GM21390 (cell line): ENCODE data around the gene ACER2.

ENCODE experiments used
- ATAC-seq: cut with Tn5 transposase; IDR thresholded peaks from one replicate; pipeline ENCODE4 v1.9.1; 2021; ENCODE audit not compliant: unreplicated experiment

The ACER2 gene

GRCh38 chr9:19451240-19452087, 42.7 kb downstream of the ACER2 start:
- peak; percentile 94 for ATAC-seq

GRCh38 chr9:19456426-19456825, 47.6 kb downstream of the ACER2 start:
- no peak for ATAC-seq

- ATAC-seq: peak; percentile 86
Observed at GRCh38 chr9:19456996-19457692, 48.3 kb downstream of the ACER2 start.

DNA sequence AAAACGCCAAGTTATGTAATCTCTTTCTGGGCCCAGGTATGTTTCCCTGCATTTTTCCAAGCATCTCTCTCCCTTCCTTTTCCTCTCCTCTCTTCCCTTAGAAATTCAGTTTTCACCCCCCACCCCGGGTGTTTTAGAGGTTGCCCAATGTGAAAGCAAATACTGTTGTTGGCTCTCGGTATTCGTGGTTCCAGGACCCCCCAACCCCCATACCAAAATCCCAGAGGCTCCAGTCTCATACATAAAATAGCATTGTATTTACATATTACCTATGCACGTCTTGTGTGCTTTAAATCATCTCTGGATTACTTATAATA, 48.8 kb downstream of the ACER2 start:
- ATAC-seq: peak; percentile 26

- no peak for ATAC-seq
Observed at GRCh38 chr9:19460243-19460642, 51.4 kb downstream of the ACER2 start.

- ATAC-seq: no peak
Observed at GRCh38 chr9:19461135-19461534, 52.3 kb downstream of the ACER2 start.

DNA sequence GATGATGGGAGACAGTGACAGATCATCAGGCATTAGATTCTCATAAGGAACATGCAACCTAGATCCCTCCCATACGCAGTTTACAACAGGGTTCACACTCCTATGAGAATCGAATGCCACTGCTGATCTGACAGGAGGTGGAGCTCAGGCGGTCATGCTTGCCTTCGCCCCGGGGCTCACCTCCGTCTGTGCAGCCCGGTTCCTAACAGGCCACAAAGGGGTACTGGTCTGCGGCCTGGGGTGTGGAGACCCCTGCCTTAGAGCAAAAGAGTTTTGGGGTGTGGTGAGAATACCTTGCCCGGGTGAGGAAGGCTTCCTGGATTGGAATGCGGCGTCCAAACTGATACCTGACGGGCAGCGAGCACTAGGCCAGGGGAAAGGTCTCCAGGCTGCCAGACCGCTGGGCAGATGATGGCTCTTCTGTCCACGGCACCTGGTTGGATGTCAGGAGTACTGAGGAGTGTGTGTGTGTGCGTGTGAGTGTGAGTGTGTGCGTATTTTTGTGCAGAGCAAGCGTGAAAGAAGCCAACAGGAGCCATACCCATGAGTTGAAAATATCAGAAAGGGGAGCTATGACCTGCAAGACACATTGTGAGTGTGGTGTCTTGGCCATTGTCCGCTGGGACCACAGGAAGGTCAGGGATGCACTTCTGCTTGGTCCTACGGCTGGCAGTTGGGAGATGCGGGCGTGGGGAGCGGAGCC, 55.4 kb downstream of the ACER2 start:
- no peak for ATAC-seq

DNA sequence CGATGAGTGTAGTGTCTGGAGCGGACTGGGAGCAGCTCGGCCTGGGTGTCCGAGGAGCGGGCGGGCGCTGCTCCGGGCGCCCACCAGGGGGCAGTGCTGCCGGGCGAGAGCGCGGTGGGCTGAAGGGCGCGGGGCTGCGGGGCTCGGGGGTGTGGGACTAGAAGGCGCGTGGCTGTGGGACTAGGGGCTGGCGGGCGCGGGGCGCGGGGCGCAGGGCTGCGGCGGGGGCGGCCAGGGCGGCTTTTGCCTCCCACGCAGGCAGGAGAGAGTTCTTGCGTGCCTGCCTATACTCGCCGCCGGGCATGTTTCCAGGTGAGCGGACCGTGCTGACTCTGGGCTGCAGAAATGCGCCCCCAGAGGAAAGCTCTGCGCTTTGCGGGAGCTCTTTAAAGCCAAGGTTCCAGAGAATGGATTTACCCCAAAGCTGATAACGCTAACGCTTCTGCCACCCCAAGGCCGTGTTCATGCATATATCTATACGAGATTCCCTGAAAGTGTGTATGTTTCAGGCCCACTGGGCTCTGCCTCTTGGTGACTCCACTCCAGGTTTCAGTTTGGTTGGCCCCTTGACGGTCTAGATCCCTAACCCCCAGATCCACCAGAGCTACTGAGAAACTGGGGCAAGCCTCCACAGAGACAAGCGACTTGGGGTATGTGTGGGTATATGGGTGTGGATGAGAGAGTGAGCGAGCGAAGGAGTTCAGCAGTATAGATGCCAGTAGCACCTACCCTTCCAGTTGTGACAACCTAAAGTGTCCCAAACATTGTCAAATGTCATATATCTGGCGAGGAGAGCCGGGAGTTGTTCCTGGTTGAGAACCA, 56.2 kb downstream of the ACER2 start:
- peak; percentile 95 for ATAC-seq

GRCh38 chr9:19465586-19466279, 56.9 kb downstream of the ACER2 start:
- ATAC-seq: no peak

GRCh38 chr9:19466280-19466639, 57.5 kb downstream of the ACER2 start:
- ATAC-seq: no peak

GRCh38 chr9:19469271-19469670, 60.5 kb downstream of the ACER2 start:
- ATAC-seq: no peak

- ATAC-seq: no peak
Observed at GRCh38 chr9:19470567-19470966, 61.8 kb downstream of the ACER2 start.

GRCh38 chr9:19470981-19471650, 62.3 kb downstream of the ACER2 start:
- no peak for ATAC-seq

DNA sequence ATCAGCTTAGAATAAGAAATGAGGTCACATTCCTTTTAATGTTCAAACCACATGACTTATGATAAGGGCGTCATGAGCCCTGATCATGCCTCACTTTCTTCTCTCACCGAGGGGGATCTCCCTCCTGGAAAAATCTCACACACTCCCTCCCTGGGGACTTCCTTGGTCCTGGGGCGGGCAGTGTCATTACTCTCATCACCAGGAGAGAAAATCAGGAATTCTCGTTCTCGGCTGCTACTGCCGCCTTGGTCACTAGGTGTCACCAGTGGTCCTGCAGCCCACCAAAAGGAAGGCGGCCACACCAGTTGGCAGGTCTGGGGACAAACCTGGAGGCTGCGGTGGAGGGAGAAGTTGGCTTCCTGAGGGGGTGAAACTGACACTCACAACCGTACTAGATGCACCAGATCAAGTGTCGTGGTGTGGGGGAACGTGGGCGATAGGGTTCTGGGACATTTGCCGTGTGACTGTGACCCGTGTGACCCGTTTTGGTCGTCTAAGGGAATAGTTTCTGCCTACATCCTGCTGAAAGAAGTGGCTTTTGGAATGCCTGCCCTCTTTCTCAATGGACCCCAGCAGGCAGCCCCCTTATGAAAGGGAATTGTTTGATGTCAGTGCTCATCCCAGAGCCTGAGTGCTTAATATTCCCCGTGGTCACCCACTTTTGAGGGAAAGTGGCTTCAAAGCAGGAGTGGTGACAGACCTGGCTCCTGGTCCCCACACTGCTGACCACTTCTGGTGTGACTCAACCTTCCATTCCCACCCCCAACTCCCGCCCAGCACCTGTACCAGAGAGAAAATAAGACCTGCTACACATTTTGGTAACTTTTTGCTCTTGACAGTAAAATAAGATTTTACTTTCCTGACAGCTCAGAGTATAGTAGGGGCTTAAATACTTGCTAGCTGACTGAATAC, 63.2 kb downstream of the ACER2 start:
- ATAC-seq: peak; percentile 87

- no peak for ATAC-seq
Observed at GRCh38 chr9:19473605-19474004, 64.8 kb downstream of the ACER2 start.

DNA sequence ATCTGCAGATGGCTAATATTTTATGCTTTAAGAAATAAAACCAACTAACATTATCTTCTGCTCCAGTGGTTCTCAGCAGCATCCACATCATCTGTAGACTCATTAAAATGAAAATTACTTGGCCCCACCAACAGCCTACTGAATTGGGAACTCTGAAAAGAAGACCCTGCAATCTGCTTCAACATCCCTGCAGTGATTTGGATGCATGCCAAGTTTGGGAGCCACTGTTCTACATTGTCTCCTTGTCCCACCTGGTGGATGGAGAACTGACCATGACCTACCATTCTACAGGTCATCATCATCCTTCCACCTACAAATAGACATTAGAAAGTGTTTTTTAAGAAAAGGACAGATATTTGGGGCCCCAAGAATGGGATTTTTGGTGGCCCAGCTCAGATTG, 71.1 kb downstream of the ACER2 start:
- ATAC-seq: no peak

DNA sequence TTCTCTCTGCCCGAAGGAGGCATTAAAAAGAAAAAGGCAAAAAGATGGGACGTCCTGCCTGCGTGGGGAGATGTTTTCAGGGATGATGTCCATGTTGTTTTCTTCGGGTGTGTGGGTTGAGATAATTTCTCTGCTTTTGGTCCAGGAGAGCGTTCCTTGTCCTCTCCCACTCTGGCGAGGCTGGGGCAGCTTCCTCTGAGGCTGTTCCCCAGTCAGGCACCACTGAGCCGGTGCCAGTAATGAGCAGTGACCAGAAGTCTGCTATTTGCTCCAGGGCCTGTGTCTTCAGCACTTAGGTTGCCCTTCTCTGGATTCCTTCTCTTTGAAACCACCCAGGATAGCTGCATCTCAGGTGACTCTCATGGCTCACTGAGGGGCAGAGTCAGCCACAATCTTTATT, 71.5 kb downstream of the ACER2 start:
- ATAC-seq: no peak

DNA sequence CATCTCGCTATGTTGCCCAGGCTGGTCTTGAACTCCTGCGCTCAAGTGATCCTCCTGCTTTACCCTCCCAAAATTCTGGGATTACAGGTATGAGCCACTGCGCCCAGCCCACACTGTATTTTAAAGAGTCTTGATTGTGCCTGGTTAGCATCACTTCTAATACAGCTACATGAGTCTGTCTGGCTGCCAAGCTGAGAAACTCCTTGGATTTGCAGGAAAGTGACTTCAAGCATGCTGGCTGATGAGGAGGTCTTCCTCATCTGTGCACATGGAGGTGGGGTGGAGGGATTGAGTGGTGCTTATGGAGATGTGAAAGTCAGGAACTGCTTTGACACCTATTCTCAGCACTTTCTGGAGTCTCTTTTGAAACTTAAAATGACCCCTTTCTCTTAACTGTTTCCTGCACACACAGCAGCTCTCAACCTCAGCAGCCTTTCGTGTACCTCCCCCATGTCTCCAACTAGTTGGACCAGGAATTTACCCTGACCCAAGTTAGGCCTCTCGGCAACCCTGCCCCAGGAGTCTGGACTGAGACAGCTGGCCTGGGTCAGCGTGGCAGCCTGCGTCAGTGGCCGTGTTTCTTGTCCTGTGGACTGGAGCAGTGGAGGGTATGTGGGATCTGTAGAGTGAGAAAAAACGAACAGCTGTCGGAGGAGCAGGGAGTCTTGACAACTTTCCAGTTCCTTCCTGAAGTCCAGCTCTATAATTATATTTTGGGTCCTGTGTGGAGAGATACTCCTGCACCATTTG, 72.5 kb downstream of the ACER2 start:
- no peak for ATAC-seq
